Retinal pigment epithelial cell (primary cell): ENCODE measurements around the gene ANKAR.
A peak's percentile ranks its signal among the peaks of the same experiment; 100 is the strongest.
"Not testable (repeated sequence)": the region's sequence is repeated elsewhere in the genome, so short reads cannot be mapped to it uniquely, and the experiment has no call there.

ENCODE experiments used
- DNase-seq: peaks from one replicate; pipeline ENCODE4 v3.0.0-alpha.2; 2010; ENCODE audit warnings: low read depth
- H3K4me3 ChIP-seq: 2 replicates; pipeline ENCODE4 v1.5.1; 2011; ENCODE audit warnings: mild to moderate bottlenecking, low read length, control low read depth, moderate library complexity
- CTCF ChIP-seq: conservative IDR thresholded peaks from 2 replicates; pipeline ENCODE4 v1.5.1; 2011; ENCODE audit warnings: low read depth, low read length, control low read depth, inconsistent platforms

The ANKAR gene

DNA sequence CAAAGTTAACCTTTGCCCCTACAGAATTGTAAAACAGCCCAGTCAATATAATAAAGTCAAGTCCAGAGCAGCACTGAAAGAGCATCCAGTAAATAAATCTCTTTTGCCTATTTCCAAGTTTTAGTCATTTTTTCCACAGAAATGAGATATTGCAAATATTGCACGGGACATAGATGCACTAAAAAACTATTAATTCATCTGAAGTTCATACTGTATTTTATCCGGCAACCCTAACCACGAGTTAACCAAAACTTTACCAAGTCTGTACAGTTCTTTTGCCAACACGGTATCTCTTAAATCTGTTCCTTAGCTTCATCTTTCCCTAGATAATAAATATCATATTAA lies 13.7 kb upstream of the ANKAR start:
- DNase-seq, result no peak
- TF ChIP-seq CTCF, result no peak
- no peak overlapping the region for H3K4me3 ChIP-seq

DNA sequence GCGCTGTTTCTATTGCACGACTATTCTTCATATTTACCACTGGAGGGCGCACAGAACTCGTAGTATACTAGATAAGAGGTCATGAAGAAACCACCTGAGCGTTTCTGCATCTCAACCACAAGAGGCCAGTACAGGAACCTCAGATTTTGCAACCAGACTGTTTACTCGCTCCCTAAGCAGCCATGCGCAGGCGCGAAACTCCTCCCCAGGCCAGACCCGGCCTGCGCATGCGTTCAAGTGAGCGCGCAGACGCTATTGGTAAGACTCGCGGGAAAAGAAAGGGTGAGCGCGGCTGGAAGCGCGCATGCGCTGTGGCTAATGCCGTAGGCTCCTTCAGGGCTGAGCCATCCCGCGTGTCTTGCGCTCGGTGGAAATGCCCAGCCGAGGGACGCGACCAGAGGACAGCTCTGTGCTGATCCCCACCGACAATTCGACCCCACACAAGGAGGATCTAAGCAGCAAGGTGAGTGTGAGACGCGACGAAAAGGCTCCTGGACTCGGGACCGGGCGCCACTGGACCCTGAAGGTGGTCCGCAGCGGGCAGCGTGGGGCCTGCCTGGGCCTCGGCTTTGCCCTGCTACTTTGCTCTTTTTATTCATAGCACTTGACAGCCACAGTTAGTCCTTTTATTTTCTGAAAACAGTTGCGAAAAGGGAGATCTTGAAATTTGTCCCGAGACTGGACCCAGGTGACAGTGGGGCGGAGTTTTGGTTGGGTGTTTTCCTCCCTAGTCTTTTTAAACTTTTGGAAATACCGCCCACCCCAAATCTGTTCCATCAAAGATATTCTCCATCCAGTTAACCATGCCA lies 13.1 kb upstream of the ANKAR start, which contains the start of gene ASNSD1:
Gene ASNSD1 (plus strand): TSS at position 312 of the 809 bp plus-strand sequence. CDS start 4,674 bp downstream, outside the sequence.
- peak within 1 kb of the TSS; percentile 95 for H3K4me3 ChIP-seq
- peak; percentile 94 for TF ChIP-seq CTCF
- peak; percentile 99 for DNase-seq

DNA sequence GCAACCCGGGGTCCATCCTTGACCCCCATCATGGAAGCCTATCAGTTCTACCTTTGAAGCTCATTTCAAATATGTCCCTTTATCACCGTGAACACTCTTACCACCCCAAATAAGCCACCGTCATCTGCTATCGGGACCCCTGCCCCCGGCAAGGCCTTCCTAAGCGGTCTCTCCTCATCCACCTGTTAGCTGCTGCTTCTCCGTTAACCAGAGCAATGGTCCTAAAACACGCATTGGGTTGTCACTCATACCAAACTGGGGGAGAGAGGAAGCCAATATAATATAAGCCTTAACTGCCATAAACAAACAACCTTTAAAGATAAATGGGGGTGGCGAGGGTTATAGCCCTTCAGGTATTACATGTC lies 12.5 kb upstream of the ANKAR start:
- no peak for DNase-seq
- peak overlapping the region; percentile 95 for H3K4me3 ChIP-seq
- TF ChIP-seq CTCF, result no peak

DNA sequence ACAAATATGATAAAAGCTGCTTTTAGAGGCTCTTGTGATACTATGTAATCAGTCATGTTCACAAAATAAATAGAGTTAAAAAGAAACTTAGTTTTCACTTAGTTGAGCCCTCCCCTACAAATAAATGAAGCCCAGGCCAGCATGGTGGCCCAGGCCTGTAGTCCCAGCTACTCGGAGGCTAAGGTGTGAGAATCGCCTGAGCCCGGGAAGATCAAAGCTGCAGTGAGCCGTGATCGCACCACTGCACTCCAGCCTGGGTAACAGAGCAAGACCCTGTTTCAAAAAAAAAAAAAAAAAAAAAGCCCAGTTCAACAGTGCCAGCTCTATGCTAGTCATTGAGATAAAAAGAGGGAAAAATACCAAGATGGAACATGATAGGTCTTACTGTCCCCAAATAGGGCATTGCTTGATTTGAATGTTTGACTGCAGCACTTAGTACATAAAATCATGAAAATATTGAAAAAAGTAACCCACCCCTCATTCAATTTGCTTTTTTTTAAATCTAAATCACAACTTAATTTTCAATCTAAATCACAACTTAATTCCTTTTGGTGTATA lies 11.7 kb upstream of the ANKAR start:
- TF ChIP-seq CTCF, result no peak
- DNase-seq, result no peak
- H3K4me3 ChIP-seq, result peak overlapping the region; percentile 95

- DNase-seq, H3K4me3 ChIP-seq: not testable (repeated sequence)
Observed at GRCh38 chr2:189663319-189663718, 11.2 kb upstream of the ANKAR start.

DNA sequence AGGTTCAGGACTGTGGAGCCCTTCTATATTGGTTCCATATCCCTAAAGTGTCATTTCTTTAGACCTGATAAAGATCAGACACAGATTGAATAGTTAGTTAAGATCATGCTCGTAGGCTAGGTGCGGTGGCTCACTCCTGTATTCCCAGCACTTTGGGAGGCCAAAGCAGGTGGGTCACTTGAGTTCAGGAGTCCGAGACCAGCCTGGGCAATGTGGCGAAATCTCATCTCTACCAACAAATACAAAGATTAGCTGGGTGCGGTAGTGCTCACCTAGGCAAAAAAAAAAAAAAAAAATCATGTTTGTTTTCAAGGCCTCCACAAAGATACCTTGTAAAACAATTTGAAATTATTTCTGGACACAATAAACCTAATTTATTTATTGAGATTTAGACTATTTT lies 4.6 kb upstream of the ANKAR start:
- no peak for DNase-seq
- no peak for TF ChIP-seq CTCF
- no peak overlapping the region for H3K4me3 ChIP-seq

DNA sequence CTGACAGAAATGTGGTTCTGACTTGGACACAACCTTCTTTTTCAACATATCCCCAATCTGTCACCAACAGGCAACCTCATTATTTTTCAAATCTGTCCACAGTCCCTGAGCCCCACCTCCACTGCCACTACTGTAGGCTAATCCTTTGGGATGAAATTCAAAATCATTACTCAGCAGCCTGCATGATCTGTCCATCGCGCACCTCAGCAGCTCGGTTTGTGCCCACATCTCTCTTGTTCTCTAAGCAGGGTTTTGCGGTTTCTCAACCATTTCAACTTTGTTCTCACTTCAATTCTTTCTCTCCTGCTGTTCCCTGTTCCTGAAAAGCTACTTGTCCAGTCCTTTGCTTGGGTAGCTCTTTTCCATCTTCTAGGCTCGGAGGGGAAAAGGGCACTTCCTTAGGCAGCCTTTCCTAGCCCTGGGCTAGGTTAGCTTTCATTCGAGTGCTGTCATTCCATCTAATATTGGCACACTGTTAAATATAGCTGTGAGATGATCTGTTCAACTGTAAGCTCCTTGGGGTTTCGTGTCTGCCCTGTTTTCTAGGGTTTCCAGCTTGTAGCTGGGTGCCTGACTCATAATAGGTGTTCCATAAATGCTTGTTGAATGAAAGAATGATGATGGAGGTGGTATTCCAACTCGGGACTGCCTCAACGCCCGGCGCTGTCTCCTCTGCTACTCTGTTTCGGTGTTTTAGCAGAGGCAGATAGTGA lies 653 bp upstream of the ANKAR start:
- TF ChIP-seq CTCF, result no peak
- H3K4me3 ChIP-seq, result peak overlapping the region; percentile 30

More for the DNA sequence above, 653 bp upstream of the ANKAR start:
- DNase-seq, result no peak
